Eye (tissue), 1 donor: Measurements from ENCODE around the gene CD300LG.
"Not testable (repeated sequence)": the region's sequence is repeated elsewhere in the genome, so short reads cannot be mapped to it uniquely, and the experiment has no call there.

Experiments used
- DNase-seq: peaks from one replicate; pipeline ENCODE4 v3.0.0-alpha.2; 2015

The CD300LG gene

GRCh38 chr17:43880420-43880991 lies 33.5 kb downstream of the CD300LG start:
- DNase-seq, result peak; percentile 59

GRCh38 chr17:43881181-43881580 lies 34.2 kb downstream of the CD300LG start:
- DNase-seq, result no peak

DNA sequence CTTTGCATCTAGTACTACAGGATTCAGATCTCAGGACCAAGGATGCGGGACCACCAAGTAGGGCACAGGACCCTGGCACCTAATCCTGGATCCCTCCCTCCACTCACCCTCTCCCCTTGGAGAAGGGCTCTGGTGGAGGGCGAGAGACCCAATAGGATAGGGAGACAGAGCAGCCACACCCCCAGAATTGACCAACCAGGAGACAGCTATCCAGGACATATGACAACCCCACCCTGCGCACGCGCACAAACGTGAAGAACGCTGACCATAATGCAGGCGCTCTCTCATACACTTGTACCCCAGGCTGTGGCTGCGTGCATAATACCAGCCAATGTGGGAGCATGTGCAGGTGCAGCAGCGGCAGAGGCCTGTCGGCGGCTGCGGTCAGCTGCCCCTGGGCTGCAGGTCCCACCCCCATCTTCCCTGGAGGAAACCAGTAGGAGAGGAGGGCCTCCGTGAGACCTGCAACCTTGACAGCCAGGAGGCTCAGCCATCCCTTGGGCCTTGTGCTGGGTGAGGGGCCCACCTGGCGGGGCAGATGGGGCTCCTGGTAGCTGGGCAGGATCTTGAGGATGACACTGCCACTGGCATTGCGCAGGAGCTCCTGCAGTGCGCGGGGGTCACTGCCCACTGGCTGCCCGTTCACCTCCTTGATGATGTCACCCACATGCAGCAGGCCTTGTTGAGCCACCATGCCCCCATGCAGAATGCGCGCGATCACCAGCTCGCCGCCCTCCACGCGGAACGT lies 35.0 kb downstream of the CD300LG start:
- DNase-seq, result no peak

GRCh38 chr17:43882761-43883415 lies 35.9 kb downstream of the CD300LG start:
- DNase-seq, result no peak

DNA sequence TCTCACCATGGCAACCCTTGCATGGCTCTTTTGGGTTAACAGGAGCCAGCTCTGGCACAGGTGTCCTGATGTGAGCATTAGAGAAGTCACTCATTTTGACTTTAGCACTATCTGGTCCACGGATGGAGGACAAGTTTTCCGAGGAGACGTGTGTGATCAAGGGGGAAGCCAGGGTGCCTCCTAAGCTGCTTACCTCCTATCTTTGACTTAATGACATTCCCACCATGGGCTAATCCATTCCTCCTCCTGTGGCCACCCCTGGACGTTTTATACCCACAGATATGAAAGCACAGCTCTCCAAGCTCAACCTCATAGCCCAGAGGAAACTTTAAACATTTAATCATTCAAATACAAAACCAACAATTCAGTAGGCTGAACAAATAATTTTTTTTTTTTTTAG lies 41.6 kb downstream of the CD300LG start:
- DNase-seq, result no peak

- no peak for DNase-seq
These were observed 43.3 kb downstream of the CD300LG start for GRCh38 chr17:43890240-43890639.

DNA sequence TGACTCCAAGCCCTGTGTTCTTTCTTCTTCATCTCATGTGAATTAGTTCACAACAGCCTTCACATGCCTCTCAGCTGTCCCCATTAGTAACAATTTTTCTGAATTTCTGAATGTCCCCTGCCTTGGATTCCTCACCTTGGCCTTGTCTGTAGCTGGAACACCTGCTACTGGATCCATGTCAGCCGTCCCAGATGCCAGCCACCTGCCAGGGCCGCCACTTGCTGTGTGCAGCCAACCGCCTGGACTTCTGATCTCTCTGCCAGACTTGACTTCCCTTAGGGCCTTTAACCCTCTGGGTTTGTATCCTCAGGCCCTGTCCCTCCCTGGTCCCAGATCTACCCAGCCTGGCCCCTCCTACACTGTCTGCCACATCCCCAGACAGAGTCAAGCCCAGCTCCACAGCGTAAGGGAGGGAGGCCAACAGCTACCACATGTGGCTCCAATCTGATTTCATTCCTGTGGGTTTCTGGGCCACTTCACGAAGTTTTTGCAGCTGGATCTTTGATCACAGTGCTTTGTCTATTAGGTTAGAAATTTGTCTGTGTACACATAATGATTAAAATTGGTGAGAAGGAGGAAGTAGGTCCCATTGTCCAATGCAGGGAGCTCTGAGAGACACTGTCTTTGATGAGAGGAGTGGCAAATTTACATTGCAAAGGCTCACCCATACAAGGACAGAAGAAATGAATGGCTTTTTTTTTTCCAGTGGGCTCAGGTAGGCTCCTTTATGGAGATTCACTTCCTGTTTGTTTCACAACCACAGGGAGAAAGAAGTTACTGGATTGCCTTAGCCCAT lies 45.1 kb downstream of the CD300LG start:
- DNase-seq, result peak; percentile 28

DNA sequence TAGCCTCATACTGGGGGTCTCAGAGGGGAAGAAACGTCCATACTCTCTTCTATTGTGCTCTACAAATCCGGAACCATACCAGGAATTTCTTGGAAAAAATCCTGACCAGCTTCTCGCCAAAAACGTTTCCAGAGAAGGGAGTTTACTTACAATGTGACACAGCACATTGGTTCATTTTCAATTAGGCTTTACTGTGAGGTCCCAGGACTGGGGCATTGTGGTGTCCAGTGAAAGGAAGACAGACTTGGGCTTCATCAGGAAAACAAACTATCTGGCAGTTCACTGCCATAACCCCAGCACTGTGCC lies 45.6 kb downstream of the CD300LG start:
- no peak for DNase-seq

DNA sequence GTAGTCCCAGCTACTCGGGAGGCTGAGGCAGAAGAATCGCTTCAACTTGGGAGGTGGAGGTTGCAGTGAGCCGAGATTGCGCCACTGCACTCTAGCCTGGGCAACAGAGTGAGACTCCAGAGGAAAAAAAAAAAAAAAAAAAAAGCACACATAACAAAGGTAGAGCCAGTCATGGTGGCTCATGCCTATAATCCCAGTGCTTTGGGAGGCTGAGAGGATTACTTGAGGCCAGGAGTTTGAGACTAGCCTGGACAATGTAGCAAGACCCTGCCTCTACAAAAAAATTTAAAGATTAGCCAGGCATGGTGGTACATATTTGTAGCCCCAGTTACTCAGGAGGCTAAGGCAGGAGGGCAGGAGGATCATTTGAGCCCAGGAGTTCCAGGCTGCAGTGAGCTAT lies 47.5 kb downstream of the CD300LG start:
- DNase-seq, result not testable (repeated sequence)

DNA sequence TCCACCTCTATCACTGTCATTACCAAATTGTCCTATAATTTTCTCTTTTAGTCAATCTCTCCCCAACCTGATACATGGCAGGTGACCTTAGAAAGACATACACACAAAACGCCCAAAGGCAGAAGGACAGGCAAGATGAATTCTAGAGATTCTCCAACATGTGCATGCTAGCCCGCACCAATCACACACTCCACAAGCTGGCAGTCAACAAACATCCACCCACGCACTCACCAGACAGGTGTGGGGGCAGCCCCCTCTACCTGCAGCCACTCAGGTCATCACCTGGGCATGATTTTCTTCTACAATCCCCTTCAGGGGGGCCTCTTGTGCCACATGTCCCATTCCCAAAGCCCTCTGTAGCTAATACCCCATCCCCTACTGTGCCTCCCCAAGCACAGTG lies 50.9 kb downstream of the CD300LG start:
- no peak for DNase-seq

- DNase-seq, result no peak
These were observed 51.5 kb downstream of the CD300LG start for GRCh38 chr17:43898446-43898845.

- peak; percentile 96 for DNase-seq
These were observed 53.3 kb downstream of the CD300LG start for GRCh38 chr17:43900183-43900857.

DNA sequence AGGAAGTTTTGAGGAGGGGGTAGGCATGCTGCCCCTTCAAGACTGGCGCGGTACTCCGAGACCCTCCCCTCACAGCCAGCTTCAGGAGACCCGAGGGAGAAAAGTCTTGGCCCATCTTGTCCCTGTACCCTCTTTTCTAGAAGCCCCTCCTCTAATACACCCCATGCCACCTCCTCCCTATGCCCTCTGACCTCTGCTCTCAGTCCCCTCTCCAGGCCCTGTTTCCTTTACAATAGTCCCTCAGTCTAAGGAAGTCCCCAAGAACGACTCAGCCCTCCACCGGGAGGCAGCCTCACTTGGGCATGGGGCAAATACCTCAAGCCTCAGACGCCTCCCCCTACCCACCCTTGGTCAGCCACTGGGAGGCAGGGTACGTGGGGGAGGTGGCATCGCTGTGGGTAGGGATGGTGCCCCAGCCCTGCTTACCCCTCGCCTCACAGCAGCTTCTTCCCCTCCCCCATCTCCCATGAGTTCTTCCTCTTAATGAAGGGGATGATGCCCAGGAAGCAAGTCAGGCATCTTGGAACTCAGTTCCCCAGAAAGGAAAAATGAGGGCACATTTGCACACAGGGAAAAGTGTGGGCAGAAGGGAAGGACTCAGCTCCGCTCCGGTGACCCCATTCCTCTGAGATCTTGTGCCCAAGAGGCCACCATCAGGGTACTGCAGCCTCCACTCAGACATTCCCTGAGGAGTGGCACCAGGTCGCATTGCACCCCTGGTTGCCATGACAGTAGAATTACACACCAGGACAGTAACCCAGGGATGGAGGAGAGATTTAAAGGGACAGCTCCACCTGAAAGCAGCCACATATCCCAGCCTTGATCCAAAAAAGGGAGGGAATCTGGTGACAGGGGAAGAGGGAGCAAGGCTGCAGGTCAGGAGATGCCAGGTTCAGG lies 54.1 kb downstream of the CD300LG start:
- peak; percentile 65 for DNase-seq

DNA sequence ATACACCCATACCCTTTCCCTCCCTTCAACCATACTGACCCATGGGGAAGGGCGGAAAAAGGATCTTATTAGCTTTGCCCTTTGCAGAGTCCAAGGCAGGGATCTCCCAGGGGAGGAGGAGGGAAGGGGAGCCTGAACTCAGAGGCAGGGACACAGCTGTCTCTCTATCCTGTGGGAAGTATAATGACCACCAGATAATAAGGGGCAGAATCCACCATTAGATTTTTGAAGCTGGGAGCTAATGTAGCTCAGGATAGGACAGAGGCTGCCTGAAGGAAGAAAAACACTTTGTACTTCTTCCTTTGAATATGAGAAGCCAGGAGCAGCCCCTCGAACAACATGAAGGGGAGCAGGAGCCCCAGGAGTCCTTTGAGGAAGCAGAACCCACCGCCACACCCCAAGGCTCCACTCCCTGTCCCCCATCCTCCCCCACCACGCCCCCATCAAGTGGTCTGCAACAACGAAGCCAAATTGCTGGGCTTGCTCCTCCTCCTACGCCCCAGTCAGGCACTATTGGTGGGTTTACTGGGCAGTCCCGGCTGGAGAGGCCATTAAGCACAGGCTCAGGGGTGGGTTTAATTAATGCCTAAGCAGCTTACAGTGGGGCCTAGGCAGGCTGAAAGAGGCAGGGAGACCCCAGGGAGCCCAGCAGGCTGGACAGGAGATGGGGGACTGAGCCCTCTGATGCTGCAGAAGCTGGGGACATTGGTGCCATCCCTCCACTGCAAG lies 55.0 kb downstream of the CD300LG start:
- peak; percentile 70 for DNase-seq

DNA sequence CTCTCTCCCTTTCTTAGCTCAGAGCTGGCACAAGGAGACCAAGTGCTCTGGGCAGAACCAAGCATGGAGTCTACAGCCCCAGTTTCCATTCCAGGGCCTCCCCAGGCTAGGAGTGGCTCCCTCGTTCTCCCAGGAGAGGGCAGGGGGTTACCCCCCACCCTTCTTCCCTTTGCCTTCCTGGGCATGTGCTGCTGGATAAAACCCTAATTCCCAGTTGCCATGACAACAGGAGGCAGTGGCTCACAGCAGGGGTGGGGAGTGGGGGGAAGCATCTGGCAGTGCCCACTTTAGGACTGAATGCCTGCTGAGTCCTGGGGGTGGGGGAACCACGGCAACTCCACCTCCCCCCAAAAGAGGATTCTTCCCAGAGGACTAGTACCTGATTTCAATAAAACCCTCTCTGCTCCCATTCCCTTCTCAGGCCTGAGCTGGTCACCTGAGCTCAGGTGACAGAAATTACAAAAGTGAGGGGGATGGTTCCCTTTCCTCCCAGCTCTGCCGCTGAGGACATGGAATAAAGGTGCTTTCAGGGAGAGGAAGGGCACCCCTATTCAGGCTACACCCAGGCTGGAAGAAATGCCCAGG lies 58.5 kb downstream of the CD300LG start:
- DNase-seq, result peak; percentile 67

DNA sequence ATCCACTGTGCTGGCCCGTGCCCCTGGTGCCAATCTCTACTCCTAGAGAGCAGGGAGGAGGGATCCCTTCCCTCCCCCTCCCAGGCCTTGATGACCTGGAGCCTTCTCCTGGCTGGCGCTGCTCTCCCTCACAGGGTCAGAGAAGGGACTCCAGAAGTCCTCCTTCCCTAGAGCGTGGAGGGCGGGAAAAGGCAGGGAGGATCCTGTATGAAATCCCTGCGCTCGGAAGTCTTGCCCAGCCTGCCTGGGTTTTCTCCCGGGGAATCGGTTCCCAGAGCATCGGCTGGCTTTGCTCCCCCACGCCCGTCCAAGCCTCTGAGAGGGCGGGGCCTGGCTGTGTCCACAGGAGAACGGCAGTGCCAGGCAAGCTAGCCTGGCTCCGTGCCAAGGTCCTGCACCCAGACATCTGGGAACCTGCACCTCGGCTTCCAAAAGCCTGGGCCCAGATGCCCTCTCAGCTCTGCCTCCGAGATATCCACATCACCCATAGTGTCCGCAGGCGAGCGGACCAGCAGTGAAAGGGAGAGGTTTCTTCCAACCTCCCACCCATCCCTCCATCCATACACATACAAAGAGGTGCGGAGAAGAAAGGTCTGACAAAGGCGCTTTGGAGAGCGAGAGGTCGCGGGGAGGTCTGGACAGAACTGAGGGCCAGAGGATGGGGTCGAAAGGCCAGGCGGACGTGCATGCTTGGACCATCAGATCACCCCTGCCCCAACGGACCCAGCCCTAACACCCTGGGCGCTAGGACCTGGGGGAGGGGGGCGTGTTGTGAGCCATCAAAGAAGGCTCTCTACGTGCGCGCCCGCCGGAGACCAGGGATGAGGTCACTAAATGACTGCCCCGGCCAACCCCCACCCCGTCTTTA lies 59.2 kb downstream of the CD300LG start:
- DNase-seq, result peak; percentile 94

- DNase-seq, result no peak
These were observed 60.0 kb downstream of the CD300LG start for GRCh38 chr17:43906951-43907424.

DNA sequence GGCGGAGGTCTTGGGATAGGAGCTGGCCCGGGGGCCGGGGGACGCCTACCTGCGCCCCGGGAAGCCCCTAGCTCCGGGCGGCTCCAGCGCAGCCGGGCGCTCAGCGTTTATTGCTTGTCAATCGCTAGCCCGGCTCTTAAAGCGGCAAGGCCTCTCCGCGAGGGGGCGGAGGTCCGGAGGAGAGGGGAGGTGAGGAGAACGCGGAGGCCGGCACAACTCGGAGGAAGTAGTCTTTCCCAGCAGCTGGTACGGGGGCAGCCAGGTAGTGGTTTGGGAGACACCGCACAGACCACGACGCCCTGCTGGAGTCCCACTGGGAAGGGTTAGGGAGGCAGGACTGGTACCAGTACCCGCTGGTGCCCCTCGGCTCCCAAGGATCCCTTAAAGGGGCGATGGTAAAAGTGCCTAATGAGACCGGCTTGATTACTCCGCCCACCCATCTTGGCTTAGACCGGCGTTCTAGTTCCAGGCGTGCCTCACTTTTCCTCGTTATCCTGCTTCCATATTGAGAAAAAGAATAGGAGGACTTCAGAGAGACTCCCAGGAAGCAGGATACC lies 60.5 kb downstream of the CD300LG start, which contains the start of gene MPP2:
Gene MPP2, minus strand, starts transcription at position 112 of the 557 bp plus-strand sequence. CDS start 3,076 bp downstream, outside the sequence.
- peak; percentile 97 for DNase-seq
